Right cardiac atrium (tissue), 5 donors: ENCODE measurements around the gene CFAP70. TPM values are rescaled to one million over a fixed set of nuclear protein-coding genes. Genes with fewer than 3 reads are reported as not detected.

Source experiments
- ATAC-seq, 2 donors: fragments of 200-7000 bp; cut with Tn5 transposase; one replicate each; pipeline versions ENCODE4 v1.8.0 to v1.9.1; 2020; ENCODE audit warnings: moderate library complexity in 2 of 2, mild to moderate bottlenecking in 1 of 2
- DNase-seq, 3 donors: peaks; one replicate each; pipeline ENCODE4 v3.0.0-alpha.2; 2020
- H3K27ac ChIP-seq: one replicate; pipeline ENCODE4 v1.5.1; 2013; ENCODE audit warnings: mild to moderate bottlenecking, low read length, control low read depth, moderate library complexity
- H3K27me3 ChIP-seq: one replicate; pipeline ENCODE4 v1.6.1; 2013; ENCODE audit not compliant: control insufficient read depth, insufficient read depth
- H3K4me1 ChIP-seq: one replicate; pipeline ENCODE4 v1.6.1; 2013; ENCODE audit warnings: low read length; ENCODE audit not compliant: control insufficient read depth, insufficient read depth
- H3K4me3 ChIP-seq: one replicate; pipeline ENCODE4 v1.5.1; 2013; ENCODE audit warnings: low read length, control low read depth
- H3K9me3 ChIP-seq: one replicate; pipeline ENCODE4 v1.6.1; 2013; ENCODE audit warnings: low read length; ENCODE audit not compliant: control insufficient read depth
- WGBS: extraction: QIAGEN DNeasy Blood & Tissue Kit; methylation state at CpG from one replicate; pipeline ENCODE4 v1.1.7; 2013; 5-methylcytosine and 5-hydroxymethylcytosine counted together
- intact Hi-C, 4 donors: fragments of 100-400 bp; cut with DNase I; formaldehyde crosslinking; loops; one replicate each; pipeline versions ENCODE4 v1.11.0 to v1.14.0; 2022 to 2023
- polyA plus RNA-seq: library from polyadenylated mRNA; stranded (reverse); fragments of 200-250 nt; gene quantifications from one replicate; pipeline ENCODE4 v1.2.3, GENCODE V29; 2013
- total RNA-seq, 4 donors: library from RNA; stranded (reverse); fragmentation: NEBNext Ultra II Directional; extraction: Animal tissue kit (Norgen Biotek cat#: 25700); gene quantifications; one replicate each; pipeline ENCODE4 v1.2.1, GENCODE V29; 2021
- donor health status: healthy with polysubstance abuse.
- donor health status: DM: no; HTN: yes; CAD: no.
- donor health status: DM: no; HTN: no; CAD: no.
- donor health status: DM: no; HTN: yes; CAD: no; lungs with severe emphysema.
- donor health status: DM: yes; HTN: yes; CAD: no.

The CFAP70 gene
- total and polyA plus RNA-seq, 5 donors, result 1.2 to 2.3 (median 1.8) TPM

DNA sequence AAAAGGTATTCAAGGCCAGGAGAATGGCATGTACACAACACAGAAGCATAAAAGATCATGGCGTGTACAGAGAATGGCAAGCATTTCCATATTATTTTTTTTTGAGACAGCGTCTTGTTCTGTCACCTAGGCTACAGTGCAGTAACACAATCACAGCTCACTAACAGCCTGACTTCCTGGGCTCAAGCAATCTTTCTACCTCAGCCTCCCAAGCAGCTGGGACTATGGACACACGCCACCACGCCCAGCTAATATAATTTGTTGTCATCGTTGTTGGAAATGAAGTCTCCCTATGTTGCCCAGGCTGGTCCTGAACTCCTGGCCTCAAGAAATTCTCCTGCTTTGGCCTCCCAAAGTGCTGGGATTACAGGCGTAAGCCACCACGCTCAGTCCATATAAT, 27.9 kb upstream of the CFAP70 start:
- Histone ChIP-seq H3K9me3 (no peaks in the 10 kb centered on the region), H3K27me3 (no peaks in the 10 kb centered on the region), H3K4me3 (no peak overlapping the region), H3K4me1 (no peaks in the 10 kb centered on the region), H3K27ac (no peak overlapping the region)
- 98% methylated on average over 7 of the region's 7 CpGs for WGBS
- ATAC-seq, result no peak
- intact Hi-C loops, result no loop called here
- DNase-seq, result no peak

DNA sequence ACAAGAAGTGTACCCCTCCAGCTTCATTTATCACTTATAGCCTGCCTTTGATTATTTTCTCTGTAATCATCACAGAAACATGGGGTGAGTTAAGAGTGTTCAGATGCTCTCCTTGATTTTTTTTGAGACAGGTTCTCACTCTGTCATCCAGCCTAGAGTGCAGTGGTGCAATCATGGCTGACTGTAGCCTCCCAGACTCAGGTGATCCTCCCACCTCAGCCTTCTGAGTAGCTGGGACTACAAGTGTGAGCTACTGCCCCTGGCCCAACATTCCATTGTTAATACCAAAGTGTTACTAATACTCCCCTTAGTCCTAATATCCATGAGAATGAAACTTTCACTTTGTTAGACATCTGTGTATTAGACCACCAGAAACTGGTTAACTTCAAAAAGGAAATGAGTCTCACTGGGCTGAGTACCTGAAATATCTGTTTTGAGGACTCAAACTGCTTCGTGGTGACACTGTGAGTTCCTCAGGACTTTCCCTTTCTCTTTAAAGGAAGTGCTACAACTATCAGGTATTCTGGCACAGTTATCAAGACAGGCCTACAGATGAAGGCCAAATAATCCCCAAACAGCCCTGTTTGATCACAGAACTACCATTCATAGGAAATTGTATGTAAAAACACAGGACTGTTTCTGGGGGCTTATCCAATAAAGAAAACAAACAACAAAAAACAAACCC, 20.5 kb upstream of the CFAP70 start:
- no peaks in the 10 kb centered on the region for H3K4me1 ChIP-seq
- DNase-seq, result no peak
- no peaks in the 10 kb centered on the region for H3K27me3 ChIP-seq
- H3K4me3 ChIP-seq, result no peak overlapping the region
- no peaks in the 10 kb centered on the region for H3K9me3 ChIP-seq
- WGBS, result 61% methylated on average over 1 of the region's 1 CpG
- no peak overlapping the region for H3K27ac ChIP-seq
- intact Hi-C loops, result no loop called here
- no peak for ATAC-seq

DNA sequence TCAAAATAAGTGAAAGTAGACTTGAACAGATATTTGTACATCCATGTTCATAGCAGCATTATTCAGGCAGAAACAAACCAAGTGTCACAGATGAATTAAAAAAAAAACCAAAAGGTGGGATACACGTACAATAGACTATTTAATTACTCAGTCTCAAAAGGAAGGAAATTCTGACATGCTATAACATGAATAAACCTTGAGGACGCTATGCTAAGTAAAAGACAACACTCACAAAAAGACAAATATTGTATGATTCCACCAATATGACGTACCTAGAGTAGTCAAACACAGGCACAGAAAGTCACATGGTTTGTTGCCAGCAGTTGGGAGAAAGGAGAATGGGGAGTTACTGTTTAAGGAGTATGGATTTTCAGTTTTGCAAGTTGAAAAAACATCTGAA, 18.0 kb upstream of the CFAP70 start:
- no peak overlapping the region for H3K27ac ChIP-seq
- H3K27me3 ChIP-seq, result no peaks in the 10 kb centered on the region
- WGBS, result 82% methylated on average over 3 of the region's 3 CpGs
- no peak overlapping the region for H3K4me3 ChIP-seq
- no peak for DNase-seq
- ATAC-seq, result no peak
- H3K9me3 ChIP-seq, result no peaks in the 10 kb centered on the region
- H3K4me1 ChIP-seq, result no peaks in the 10 kb centered on the region
- intact Hi-C loops, result no loop called here

DNA sequence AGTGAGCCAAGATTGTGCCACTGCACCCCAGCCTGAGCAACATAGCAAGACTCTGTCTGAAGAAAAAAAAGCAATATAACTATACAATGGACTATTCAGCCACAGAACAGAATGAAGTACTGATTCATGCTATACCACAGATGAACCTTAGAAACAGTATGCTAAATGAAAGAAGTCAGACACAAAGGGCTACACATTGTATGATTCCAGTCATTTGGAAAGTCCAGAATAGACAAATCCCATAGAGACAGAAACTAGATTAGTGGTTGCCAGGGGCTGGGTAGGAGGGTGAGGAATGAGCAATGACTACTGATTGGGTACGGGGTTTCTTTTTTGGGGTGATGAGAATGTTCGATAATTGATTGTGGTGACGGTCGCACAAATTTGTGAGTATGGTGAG, 9.6 kb upstream of the CFAP70 start:
- Histone ChIP-seq H3K4me1 (no peaks in the 10 kb centered on the region), H3K4me3 (no peak overlapping the region), H3K9me3 (no peaks in the 10 kb centered on the region), H3K27ac (no peak overlapping the region), H3K27me3 (no peaks in the 10 kb centered on the region)
- intact Hi-C loops, result no loop called here
- WGBS, result 94% methylated on average over 4 of the region's 4 CpGs
- DNase-seq (no peak), ATAC-seq (no peak)

DNA sequence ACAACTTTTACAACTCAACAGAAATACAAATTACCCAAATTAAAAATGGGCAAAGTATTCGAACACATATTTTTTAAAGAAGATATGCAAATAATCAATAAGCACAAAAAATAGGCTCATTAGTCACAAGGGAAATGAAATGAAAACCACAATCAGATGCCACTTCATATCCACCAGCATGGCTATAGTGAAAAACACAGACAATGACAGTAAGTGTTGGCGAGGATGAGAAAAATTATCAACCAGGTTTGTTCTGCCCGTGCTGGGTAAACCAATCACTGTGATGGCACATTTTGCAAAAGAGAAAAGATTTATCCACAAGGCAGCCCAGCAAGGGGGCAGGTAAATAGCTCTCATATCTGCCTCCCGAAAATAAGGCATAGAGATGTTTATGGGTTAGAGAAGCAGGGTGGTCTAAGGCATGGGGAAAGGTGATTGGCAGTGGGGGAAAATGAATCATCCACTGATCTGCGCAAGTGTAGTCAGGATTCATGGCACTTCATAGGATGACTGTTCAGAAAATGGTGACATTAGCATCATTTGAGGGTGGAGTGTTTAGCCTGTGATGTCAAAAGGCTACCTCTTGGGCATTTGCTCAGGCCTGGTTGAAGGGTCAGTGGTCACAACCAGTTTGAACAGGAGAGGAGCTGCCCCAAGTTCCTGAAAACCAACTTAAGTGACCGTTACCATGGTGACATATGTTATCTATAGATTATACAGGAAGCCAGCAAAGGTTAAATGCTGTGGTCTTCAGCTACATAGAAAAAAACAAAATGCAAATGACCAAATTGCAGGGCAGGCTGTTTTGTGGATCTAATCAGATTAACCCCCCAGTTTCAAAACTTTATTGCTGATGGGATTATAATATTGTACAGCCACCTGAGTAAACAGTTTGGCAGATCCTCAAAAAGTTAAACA, 8.0 kb upstream of the CFAP70 start:
- no peak for DNase-seq
- Histone ChIP-seq H3K27ac (no peak overlapping the region), H3K9me3 (no peaks in the 10 kb centered on the region), H3K4me3 (no peak overlapping the region), H3K4me1 (no peaks in the 10 kb centered on the region), H3K27me3 (no peaks in the 10 kb centered on the region)
- 92% methylated on average over 6 of the region's 6 CpGs for WGBS
- intact Hi-C loops, result no loop called here
- ATAC-seq, result no peak

DNA sequence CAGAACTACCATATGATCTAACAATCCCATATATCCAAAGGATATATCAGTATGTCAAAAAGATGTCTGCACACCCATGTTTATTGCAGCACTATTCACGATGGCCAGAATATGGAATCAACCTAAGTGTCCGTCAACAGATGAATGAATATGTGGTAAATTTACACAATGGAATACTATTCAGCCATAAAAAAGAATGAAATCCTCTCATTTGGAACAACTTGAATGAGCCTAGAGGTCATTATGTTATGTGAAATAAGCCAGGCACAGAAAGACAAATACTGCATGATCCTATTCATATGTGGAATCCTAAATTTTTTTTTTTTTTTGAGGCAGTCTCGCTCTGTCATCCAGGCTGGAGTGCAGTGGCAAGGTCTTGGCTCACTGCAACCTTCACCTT, 6.3 kb upstream of the CFAP70 start:
- WGBS, result 97% methylated on average over 3 of the region's 3 CpGs
- Histone ChIP-seq H3K9me3 (no peaks in the 10 kb centered on the region), H3K4me3 (no peak overlapping the region), H3K4me1 (no peaks in the 10 kb centered on the region), H3K27me3 (no peaks in the 10 kb centered on the region), H3K27ac (no peak overlapping the region)
- ATAC-seq, result no peak
- no peak for DNase-seq
- intact Hi-C loops, result no loop called here

GRCh38 chr10:73359492-73359891, 828 bp upstream of the CFAP70 start:
- intact Hi-C loops, result no loop called here
- no peaks in the 10 kb centered on the region for H3K4me1 ChIP-seq
- DNase-seq (no peak), ATAC-seq (no peak)
- no peaks in the 10 kb centered on the region for H3K9me3 ChIP-seq
- H3K4me3 ChIP-seq, result no peak overlapping the region
- no peaks in the 10 kb centered on the region for H3K27me3 ChIP-seq
- H3K27ac ChIP-seq, result no peak overlapping the region
- WGBS, result 75% methylated on average over 8 of the region's 8 CpGs

DNA sequence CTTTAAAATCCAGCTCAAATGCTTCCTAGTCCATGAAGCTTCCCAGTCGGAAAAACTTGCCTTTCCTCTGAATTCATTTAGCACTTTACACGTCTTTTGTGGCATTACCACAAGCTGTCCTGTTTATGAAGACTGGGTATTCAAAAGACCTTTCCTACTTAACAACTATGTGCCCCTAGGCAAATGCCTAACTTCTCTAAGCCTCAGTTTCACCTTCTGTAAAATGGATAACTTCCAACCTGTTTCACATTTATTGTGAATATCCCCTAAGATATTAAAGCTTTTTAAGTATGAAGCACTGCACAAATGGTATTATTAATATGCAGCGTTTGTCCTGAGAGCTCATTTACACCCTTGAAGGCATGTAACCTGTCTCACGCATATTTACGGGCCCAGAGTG, 843 bp downstream of the CFAP70 start:
- H3K4me1 ChIP-seq, result no peaks in the 10 kb centered on the region
- DNase-seq (no peak), ATAC-seq (no peak)
- no peaks in the 10 kb centered on the region for H3K9me3 ChIP-seq
- H3K27me3 ChIP-seq, result no peaks in the 10 kb centered on the region
- no peak overlapping the region for H3K27ac ChIP-seq
- 36% methylated on average over 5 of the region's 5 CpGs for WGBS
- peak overlapping the region; percentile 93 for H3K4me3 ChIP-seq
- intact Hi-C loops, result no loop called here

- Histone ChIP-seq H3K4me3 (no peak overlapping the region), H3K27ac (no peak overlapping the region), H3K27me3 (no peaks in the 10 kb centered on the region), H3K9me3 (no peaks in the 10 kb centered on the region), H3K4me1 (no peaks in the 10 kb centered on the region)
- intact Hi-C loops, result no loop called here
- DNase-seq (no peak), ATAC-seq (peak; percentile 20 to 40)
- 33% methylated on average over 4 of the region's 4 CpGs for WGBS
These were observed 1.5 kb downstream of the CFAP70 start for GRCh38 chr10:73357166-73357565.

DNA sequence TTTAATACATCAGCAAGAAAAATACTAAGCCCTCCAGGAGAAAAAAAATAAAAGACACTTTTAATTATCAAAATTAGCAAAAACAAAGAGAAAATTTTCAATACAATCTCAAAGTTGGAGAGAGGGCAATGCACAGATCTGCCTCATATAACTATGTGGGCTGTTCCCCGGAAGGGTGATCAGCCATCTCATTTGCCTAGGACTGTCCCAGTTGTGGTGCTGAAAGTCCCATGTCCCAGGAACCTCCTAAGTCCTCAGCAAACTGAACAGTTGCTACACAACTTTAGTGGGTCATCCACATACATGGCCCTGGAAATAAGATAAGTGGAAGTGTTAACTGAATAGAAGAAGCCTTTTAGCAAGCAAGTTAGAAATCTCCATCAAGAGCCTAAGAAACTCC, 14.4 kb downstream of the CFAP70 start:
- Histone ChIP-seq H3K27me3 (no peaks in the 10 kb centered on the region), H3K4me3 (no peak overlapping the region), H3K27ac (no peak overlapping the region), H3K9me3 (no peaks in the 10 kb centered on the region), H3K4me1 (no peaks in the 10 kb centered on the region)
- 92% methylated on average over 1 of the region's 1 CpG for WGBS
- ATAC-seq (no peak), DNase-seq (no peak)
- intact Hi-C loops, result no loop called here

DNA sequence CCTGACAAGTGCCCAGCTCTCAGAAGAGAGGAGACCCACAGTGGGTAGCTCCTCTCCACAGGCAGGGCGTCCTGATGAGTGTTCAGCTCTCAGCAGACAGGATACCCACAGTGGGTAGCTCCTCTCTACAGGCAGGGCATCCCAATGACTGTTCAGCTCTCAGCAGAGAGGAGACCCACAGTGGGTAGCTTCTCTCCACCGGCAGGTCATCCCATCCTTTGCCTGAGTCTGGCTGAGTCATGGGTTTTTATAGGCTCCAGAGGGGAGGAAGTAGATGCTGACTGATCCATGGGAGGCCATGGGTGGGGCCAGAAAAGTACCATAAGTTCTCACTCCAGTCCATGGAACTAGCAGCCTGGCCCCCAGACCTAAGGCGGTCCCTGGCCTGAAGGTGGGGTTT, 18.5 kb downstream of the CFAP70 start:
- no peaks in the 10 kb centered on the region for H3K4me1 ChIP-seq
- H3K27me3 ChIP-seq, result no peaks in the 10 kb centered on the region
- DNase-seq, result no peak
- ATAC-seq, result no peak
- no peak overlapping the region for H3K27ac ChIP-seq
- no peak overlapping the region for H3K4me3 ChIP-seq
- 95% methylated on average over 3 of the region's 3 CpGs for WGBS
- H3K9me3 ChIP-seq, result no peaks in the 10 kb centered on the region
- intact Hi-C loops, result no loop called here
